OCI-LY7 (cell line): ENCODE data around the gene NPAS4. TPM values are rescaled to one million over a fixed set of nuclear protein-coding genes. Genes with fewer than 3 reads are reported as not detected.
"Not testable (repeated sequence)": the region's sequence is repeated elsewhere in the genome, so short reads cannot be mapped to it uniquely, and the experiment has no call there.

Source experiments
- BruUV-seq: library from RNA; stranded (reverse); fragments of 400-500 nt; replicated peaks from 2 replicates; lab custom pipeline; 2021; lab: Mats Ljungman, UMichigan
- CTCF ChIA-PET: fragments of 300-600 bp; sonication (Branson Sonifier 250); formaldehyde crosslinking; loops from one replicate; lab custom pipeline; 2022; ENCODE audit warnings: antibody characterized with exemption; ENCODE audit not compliant: unreplicated experiment; lab: Charles Lee
- POLR2A ChIA-PET: fragments of 300-600 bp; sonication (Branson Sonifier 250); formaldehyde crosslinking; loops from one replicate; lab custom pipeline; 2022; ENCODE audit warnings: antibody characterized with exemption; lab: Charles Lee
- DNase-seq: peaks from one replicate; pipeline ENCODE4 v3.0.0-alpha.2; 2015; ENCODE audit warnings: low spot score
- H2AFZ ChIP-seq: fragments of 200-600 bp; sonication (generic), shearing (Covaris generic); 2 replicates; pipeline ENCODE4 v1.6.1; 2014; ENCODE audit warnings: mild to moderate bottlenecking, antibody characterized with exemption, low read length, moderate library complexity
- H3K27ac ChIP-seq: fragments of 200-600 bp; sonication (generic); 2 replicates; pipeline ENCODE4 v1.5.1; 2014; ENCODE audit warnings: mixed run types, low read depth, mild to moderate bottlenecking, moderate library complexity, low read length, inconsistent platforms; ENCODE audit not compliant: poor library complexity, severe bottlenecking
- H3K36me3 ChIP-seq: fragments of 200-600 bp; sonication (generic); 2 replicates; pipeline ENCODE4 v1.6.1; 2014; ENCODE audit warnings: mild to moderate bottlenecking, antibody characterized with exemption, low read length, moderate library complexity, mixed read lengths; ENCODE audit not compliant: insufficient read depth
- H3K4me1 ChIP-seq: fragments of 200-600 bp; sonication (generic); 2 replicates; pipeline ENCODE4 v1.5.1; 2014; ENCODE audit warnings: mild to moderate bottlenecking, low read length; ENCODE audit not compliant: insufficient read depth, poor library complexity, severe bottlenecking
- H3K4me2 ChIP-seq: fragments of 200-600 bp; sonication (generic); 2 replicates; pipeline ENCODE4 v1.6.1; 2014; ENCODE audit warnings: mild to moderate bottlenecking, low read length
- H3K4me3 ChIP-seq: fragments of 200-600 bp; sonication (generic); 2 replicates; pipeline ENCODE4 v1.5.1; 2014; ENCODE audit warnings: mild to moderate bottlenecking, low read depth, low read length; ENCODE audit not compliant: poor library complexity, severe bottlenecking
- H3K79me2 ChIP-seq: fragments of 200-600 bp; sonication (generic); 2 replicates; pipeline ENCODE4 v1.6.1; 2016; ENCODE audit warnings: low read depth, mild to moderate bottlenecking, low read length, moderate library complexity, mixed read lengths; ENCODE audit not compliant: insufficient read depth
- H3K9me2 ChIP-seq: fragments of 200-600 bp; sonication (generic); 2 replicates; pipeline ENCODE4 v1.6.1; 2016; ENCODE audit warnings: mild to moderate bottlenecking, low read length, mixed read lengths; ENCODE audit not compliant: insufficient read depth
- H3K9me3 ChIP-seq: fragments of 200-600 bp; sonication (generic); 2 replicates; pipeline ENCODE4 v1.6.1; 2014; ENCODE audit warnings: mild to moderate bottlenecking, mixed run types, low read length, mixed read lengths
- H4K20me1 ChIP-seq: fragments of 200-600 bp; sonication (generic); 2 replicates; pipeline ENCODE4 v1.6.1; 2014; ENCODE audit warnings: mild to moderate bottlenecking, antibody characterized with exemption, low read length, moderate library complexity, mixed read lengths; ENCODE audit not compliant: insufficient read depth
- CTCF ChIP-seq: fragments of 200-600 bp; sonication (generic); conservative IDR thresholded peaks from 2 replicates; pipeline ENCODE4 v1.5.1; 2014; ENCODE audit warnings: mild to moderate bottlenecking, antibody characterized with exemption, low read length, moderate library complexity, mixed read lengths
- EZH2phosphoT487 ChIP-seq: fragments of 200-600 bp; sonication (generic); IDR thresholded peaks from 2 replicates; pipeline ENCODE4 v1.6.1; 2018; ENCODE audit warnings: low read depth, borderline replicate concordance, mild to moderate bottlenecking, mixed run types, antibody characterized with exemption, low read length, moderate library complexity, mixed read lengths
- intact Hi-C: fragments of 100-400 bp; cut with micrococcal nuclease; formaldehyde crosslinking; loops from one replicate; pipeline ENCODE4 v1.10.0; 2022; ENCODE audit not compliant: unreplicated experiment
- total RNA-seq, 2 experiments: library from RNA; depleted of rRNA in 1 of 2; stranded (reverse); fragments of >200 nt in 1 of 2; shearing (Covaris generic) in 1 of 2; gene quantifications; 2 replicates each; pipeline ENCODE4 v1.2.3, GENCODE V29; 2014 to 2022

NPAS4 gene
- total RNA-seq, 2 experiments from 2014 or later = not detected

- intact Hi-C loops = loop anchor here (1.0 to 2.0 kb wide), 2 partner anchors 22 to 43 kb away; no protein-coding TSS in a partner anchor
- no peaks in the 10 kb centered on the region for H4K20me1 ChIP-seq
- no TSS peak for BruUV-seq
- no peaks in the 10 kb centered on the region for H3K9me2 ChIP-seq
- ChIA-PET CTCF (no interaction called here), POLR2A (no interaction called here)
- no peaks in the 10 kb centered on the region for H3K4me1 ChIP-seq
- no peak overlapping the region for H2AFZ ChIP-seq
- no peak overlapping the region for H3K27ac ChIP-seq
- no peaks in the 10 kb centered on the region for H3K9me3 ChIP-seq
- peak; percentile 73 for DNase-seq
- H3K4me2 ChIP-seq = no peak overlapping the region
- peaks cover 15% of the 10 kb centered on the region for H3K36me3 ChIP-seq
- no peaks in the 10 kb centered on the region for H3K79me2 ChIP-seq
- no peak overlapping the region for H3K4me3 ChIP-seq
- no peak for TF ChIP-seq EZH2phosphoT487
- TF ChIP-seq CTCF = peak; percentile 93
These were observed 9.3 kb downstream of the NPAS4 start for GRCh38 chr11:66429983-66430602.

- H3K4me3 ChIP-seq, BruUV-seq, H3K27ac ChIP-seq, H3K9me2 ChIP-seq, CTCF ChIA-PET, DNase-seq, H3K4me1 ChIP-seq, POLR2A ChIA-PET, H2AFZ ChIP-seq, H3K4me2 ChIP-seq, H3K9me3 ChIP-seq, H4K20me1 ChIP-seq, H3K79me2 ChIP-seq: not testable (repeated sequence)
- H3K36me3 ChIP-seq = peaks cover 27% of the 10 kb centered on the region
- intact Hi-C loops = loop anchor here (2.0 kb wide), 1 partner anchor 44 kb away; no protein-coding TSS in a partner anchor
These were observed 10.5 kb downstream of the NPAS4 start for GRCh38 chr11:66431287-66431686.

GRCh38 chr11:66431871-66432329 lies 11.1 kb downstream of the NPAS4 start:
- intact Hi-C loops = loop anchor here (2.0 kb wide), 1 partner anchor 45 kb away; no protein-coding TSS in a partner anchor
- H3K27ac ChIP-seq, H3K79me2 ChIP-seq, H3K4me3 ChIP-seq, CTCF ChIA-PET, H2AFZ ChIP-seq, H3K4me2 ChIP-seq, H4K20me1 ChIP-seq, H3K9me3 ChIP-seq, H3K9me2 ChIP-seq, BruUV-seq, H3K4me1 ChIP-seq, POLR2A ChIA-PET, DNase-seq: not testable (repeated sequence)
- peaks cover 33% of the 10 kb centered on the region for H3K36me3 ChIP-seq
